Measurements from ENCODE around the gene TCAP. TPM values are rescaled to one million over a fixed set of nuclear protein-coding genes. Genes with fewer than 3 reads are reported as not detected.
A peak's percentile ranks its signal among the peaks of the same experiment; 100 is the strongest.

Gene TCAP
- total and polyA plus RNA-seq, 10 donors: 1.5 to 3.2 (median 2.2) TPM

DNA sequence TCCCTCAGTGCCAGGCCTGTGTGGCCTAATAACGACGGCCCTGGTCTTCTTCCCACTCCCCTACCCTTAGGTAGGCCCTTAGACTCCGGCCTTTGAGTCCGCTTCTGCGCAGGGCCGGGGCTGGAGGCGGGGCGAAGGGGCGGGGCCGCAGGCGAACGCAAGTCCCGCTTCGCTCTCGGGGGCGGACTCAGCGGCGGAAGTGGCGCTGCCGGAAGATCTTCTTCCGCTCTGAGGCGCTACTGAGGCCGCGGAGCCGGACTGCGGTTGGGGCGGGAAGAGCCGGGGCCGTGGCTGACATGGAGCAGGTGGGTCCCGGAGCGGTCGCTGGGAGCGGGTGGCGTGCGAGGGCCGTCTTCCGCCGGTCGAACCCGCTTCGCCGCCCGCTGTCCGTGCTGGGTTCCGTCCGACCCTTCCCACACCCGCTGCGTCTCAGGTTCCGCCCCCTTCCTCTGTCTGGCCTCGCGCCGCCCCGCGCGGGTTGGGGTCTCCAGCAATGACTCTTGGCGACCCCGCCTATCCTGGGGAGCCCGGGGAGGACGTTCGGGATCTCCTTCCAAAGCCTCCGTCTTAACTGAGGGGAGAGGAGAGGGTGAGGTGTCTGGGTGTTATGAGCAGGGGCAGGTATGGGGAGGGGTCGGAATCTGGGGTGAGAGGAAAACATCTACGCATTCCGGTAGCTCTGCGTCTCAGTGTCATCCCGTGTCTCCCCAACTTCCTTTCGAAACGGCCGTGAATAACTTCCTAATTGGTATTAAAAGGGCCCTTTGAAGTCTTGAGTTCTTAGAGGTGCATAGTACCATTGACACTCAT is 28.0 kb upstream of the TCAP start, which contains the start of gene STARD3:
STARD3 (plus strand) TSS at position 218 of the 810 bp plus-strand sequence. CDS start 16,388 bp downstream, outside the sequence.
- peak; percentile 99 for DNase-seq
- H3K4me1 ChIP-seq: peaks cover 51 to 78% (median 73%) of the 10 kb centered on the region in 6 donors
- peak within 1 kb of the TSS; percentile 72 to 94 (median 85) for H3K4me3 ChIP-seq
- peaks cover 0 to 4% (median 0%) of the 10 kb centered on the region in 6 donors for H3K36me3 ChIP-seq
- no peaks in the 10 kb centered on the region for H3K9me3 ChIP-seq
- TF ChIP-seq, protein P1, sequence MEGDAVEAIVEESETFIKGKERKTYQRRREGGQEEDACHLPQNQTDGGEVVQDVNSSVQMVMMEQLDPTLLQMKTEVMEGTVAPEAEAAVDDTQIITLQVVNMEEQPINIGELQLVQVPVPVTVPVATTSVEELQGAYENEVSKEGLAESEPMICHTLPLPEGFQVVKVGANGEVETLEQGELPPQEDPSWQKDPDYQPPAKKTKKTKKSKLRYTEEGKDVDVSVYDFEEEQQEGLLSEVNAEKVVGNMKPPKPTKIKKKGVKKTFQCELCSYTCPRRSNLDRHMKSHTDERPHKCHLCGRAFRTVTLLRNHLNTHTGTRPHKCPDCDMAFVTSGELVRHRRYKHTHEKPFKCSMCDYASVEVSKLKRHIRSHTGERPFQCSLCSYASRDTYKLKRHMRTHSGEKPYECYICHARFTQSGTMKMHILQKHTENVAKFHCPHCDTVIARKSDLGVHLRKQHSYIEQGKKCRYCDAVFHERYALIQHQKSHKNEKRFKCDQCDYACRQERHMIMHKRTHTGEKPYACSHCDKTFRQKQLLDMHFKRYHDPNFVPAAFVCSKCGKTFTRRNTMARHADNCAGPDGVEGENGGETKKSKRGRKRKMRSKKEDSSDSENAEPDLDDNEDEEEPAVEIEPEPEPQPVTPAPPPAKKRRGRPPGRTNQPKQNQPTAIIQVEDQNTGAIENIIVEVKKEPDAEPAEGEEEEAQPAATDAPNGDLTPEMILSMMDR (IDR thresholded peaks at IDR 0.05 in 8 of 11, conservative IDR thresholded peaks at IDR 0.05 in 3 of 11): peak in 5 of 11 experiments; percentile 6 to 46 (median 34)
- TF ChIP-seq POLR2A (IDR thresholded peaks at IDR 0.05) (peak in 2 of 3 donors; percentile 13 to 20), POLR2AphosphoS5 (IDR thresholded peaks at IDR 0.05) (peak; percentile 89 to 94 (median 92))
- WGBS, 5 donors: 0% methylated on average over 43 to 69 of the region's 69 CpGs
- H3K27me3 ChIP-seq (replicated peaks in 1 of 7): peaks cover 0 to 6% (median 0%) of the 10 kb centered on the region in 7 donors
- intact Hi-C loops (cut with DNase I; ENCODE audit: low total_unique reads): no loop called here
- H3K27ac ChIP-seq: peak within 1 kb of the TSS; percentile 80 to 97 (median 93)

- WGBS, 5 donors: 89 to 92% (median 90%) methylated on average over 7 of the region's 7 CpGs
- intact Hi-C loops (cut with DNase I; ENCODE audit: low total_unique reads): no loop called here
- Histone ChIP-seq H3K9me3 (no peaks in the 10 kb centered on the region), H3K27me3 (replicated peaks in 1 of 7) (no peaks in the 10 kb centered on the region), H3K4me1 (peaks cover 55 to 90% (median 85%) of the 10 kb centered on the region in 6 donors), H3K36me3 (peaks cover 0 to 4% (median 0%) of the 10 kb centered on the region in 6 donors), H3K27ac (peak overlapping the region in 2 of 8 donors; percentile 96 to 97), H3K4me3 (peak overlapping the region in 5 of 8 donors; percentile 72 to 94 (median 86))
- TF ChIP-seq POLR2AphosphoS5 (IDR thresholded peaks at IDR 0.05) (no peak), POLR2A (IDR thresholded peaks at IDR 0.05) (no peak)
- TF ChIP-seq, protein P1 (IDR thresholded peaks at IDR 0.05 in 8 of 11, conservative IDR thresholded peaks at IDR 0.05 in 3 of 11): no peak
- no peak for DNase-seq
Measured at GRCh38 chr17:39638317-39638716, 26.8 kb upstream of the TCAP start.

DNA sequence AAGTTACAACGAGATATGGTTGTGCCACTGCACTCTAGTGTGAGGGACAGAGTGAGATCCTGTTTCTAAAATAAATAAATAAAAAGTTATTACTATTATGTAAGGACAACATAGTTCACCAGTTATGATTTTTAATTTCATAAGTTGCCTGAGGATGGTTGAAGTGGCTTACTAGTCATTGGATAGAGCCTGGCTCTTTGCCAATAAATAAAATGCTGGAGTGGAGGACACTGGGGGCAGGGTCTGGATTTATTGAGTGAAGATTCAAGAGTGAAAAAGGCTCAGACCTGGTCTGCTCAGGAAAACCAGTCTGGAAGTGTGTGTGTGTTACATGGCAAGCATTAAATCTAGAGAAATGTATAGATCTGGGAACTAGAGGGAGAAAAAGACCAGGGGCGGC is 26.1 kb upstream of the TCAP start:
- intact Hi-C loops (cut with DNase I; ENCODE audit: low total_unique reads): no loop called here

More for the DNA sequence above, 26.1 kb upstream of the TCAP start:
- peaks cover 0 to 4% (median 0%) of the 10 kb centered on the region in 6 donors for H3K36me3 ChIP-seq
- H3K27ac ChIP-seq: no peak overlapping the region
- no peak for DNase-seq
- 76 to 89% (median 82%) methylated on average over 2 of the region's 2 CpGs for WGBS, 5 donors
- H3K27me3 ChIP-seq (replicated peaks in 1 of 7): no peaks in the 10 kb centered on the region
- peaks cover 55 to 95% (median 91%) of the 10 kb centered on the region in 6 donors for H3K4me1 ChIP-seq
- no peaks in the 10 kb centered on the region for H3K9me3 ChIP-seq
- TF ChIP-seq POLR2AphosphoS5 (IDR thresholded peaks at IDR 0.05): no peak
- TF ChIP-seq POLR2A (IDR thresholded peaks at IDR 0.05): no peak
- TF ChIP-seq, protein P1 (IDR thresholded peaks at IDR 0.05 in 8 of 11, conservative IDR thresholded peaks at IDR 0.05 in 3 of 11): no peak
- H3K4me3 ChIP-seq: no peak overlapping the region

Data from spleen (tissue), 11 donors.